ENCODE data around the gene CHRM4. TPM values are rescaled to one million over a fixed set of nuclear protein-coding genes. Genes with fewer than 3 reads are reported as not detected.

The CHRM4 gene
- total RNA-seq, 1 donor from 2014 or later = not detected

DNA sequence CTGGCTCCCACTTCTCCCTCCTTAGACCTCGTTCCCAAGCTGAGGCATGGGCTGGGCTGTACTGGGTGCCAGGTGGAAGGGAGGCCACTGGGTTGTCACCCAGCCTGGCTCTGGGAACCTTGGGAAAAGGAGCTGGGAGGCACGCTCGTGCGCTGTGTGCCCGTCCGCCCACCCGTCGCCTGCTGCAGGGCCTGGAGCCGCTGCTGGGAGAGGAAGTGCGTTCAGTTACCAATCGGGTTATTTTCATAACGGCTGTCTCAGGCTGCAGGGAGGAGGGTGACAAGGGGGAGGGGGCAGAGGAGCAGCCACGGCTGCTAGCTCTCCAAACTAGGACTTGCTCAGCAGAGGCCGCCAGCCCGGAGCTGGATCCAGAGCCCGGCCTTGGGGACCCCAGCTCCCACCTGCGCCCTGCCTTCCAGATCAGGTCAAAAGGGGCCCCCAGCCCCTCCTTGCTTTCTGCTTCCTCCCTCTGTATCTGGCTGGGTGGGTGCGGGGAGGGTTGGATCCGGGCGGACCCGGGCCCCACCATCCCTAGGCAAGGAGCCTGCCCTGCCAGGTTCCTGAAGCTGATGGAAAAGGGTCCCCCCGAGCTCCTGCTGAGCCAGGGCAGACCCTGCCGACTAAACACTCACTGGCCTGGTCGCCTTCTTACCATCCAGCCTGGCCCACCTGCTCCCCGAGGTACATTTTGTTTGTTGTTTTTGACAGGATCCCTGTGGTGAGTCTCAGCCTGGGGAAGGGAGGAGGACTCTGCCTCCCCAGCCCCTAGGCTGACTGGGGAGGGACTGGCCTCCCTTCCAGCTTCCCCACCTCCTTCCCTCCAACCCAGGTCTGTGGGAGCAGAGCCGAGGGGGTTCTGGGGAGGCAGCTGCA is 30.1 kb downstream of the CHRM4 start:
- intact Hi-C loops (cut with DNase I) = no loop called here
- ATAC-seq (peak; percentile 78), DNase-seq (ENCODE audit: missing footprints) (peak; percentile 90)

DNA sequence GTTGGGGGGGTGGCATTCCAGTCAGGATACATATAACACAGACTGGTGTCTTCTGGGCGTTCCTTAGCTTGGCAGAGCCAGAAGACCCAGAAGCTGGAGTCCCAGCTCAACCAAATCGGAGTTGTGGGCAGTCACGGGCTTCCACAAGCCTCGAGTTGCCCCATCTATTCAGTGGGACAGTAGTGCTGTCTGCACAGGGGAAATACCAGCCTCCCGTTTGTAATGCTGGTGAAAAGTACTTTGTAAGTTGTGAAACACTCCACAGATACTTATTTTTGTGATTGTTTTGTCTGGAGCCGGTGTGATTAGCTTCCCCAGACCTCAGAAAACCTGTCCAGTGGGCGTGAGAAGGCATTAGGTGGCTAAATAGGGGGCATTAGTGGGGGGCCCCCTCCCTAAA is 30.7 kb downstream of the CHRM4 start:
- no peak for DNase-seq (ENCODE audit: missing footprints)
- intact Hi-C loops (cut with DNase I) = no loop called here
- no peak for ATAC-seq

DNA sequence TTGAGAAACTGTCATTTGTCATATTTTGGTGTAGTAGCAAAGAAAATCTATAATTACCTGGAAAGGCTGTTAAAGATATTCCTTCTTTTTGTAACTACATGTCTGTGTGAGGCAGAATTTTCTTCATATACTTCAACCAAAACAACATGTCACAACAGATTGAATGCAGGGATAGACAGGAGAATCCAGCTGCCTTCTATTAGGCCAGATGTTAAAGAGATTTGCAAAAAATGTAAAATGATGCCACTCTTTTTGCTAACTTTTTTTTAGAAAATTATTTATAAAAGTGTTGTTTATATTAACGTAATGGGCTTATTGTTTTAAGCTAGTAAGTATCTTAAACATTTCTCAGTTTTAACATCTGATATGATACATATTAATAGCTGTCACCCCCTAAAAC is 31.6 kb downstream of the CHRM4 start:
- no peak for ATAC-seq
- intact Hi-C loops (cut with DNase I) = no loop called here

DNA sequence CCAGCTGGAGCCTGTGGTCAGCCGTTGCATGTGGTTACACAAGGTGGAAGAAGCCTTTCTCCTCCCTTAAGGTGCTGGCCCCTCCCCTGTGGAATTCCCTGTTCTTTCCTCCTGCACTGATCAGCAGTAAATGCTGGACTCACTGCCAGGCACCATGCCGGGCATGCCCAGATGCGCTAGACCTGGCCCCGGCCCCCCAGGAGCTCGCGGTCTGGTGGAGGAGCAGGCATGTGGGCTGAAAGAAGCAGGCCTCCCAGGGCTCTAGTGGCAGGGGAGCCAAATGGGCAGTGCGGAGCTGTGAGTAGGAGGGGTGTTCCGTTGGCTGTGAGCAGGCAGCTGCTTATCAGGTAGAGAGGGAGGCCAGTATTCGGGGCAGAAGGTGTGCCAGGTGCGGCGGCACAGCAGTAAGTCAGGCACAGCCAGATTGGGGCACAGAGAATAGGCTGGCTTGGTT is 34.1 kb downstream of the CHRM4 start:
- intact Hi-C loops (cut with DNase I) = no loop called here
- ATAC-seq = no peak
- DNase-seq (ENCODE audit: missing footprints) = peak; percentile 71

More for the DNA sequence above, 31.6 kb downstream of the CHRM4 start:
- no peak for DNase-seq (ENCODE audit: missing footprints)

DNA sequence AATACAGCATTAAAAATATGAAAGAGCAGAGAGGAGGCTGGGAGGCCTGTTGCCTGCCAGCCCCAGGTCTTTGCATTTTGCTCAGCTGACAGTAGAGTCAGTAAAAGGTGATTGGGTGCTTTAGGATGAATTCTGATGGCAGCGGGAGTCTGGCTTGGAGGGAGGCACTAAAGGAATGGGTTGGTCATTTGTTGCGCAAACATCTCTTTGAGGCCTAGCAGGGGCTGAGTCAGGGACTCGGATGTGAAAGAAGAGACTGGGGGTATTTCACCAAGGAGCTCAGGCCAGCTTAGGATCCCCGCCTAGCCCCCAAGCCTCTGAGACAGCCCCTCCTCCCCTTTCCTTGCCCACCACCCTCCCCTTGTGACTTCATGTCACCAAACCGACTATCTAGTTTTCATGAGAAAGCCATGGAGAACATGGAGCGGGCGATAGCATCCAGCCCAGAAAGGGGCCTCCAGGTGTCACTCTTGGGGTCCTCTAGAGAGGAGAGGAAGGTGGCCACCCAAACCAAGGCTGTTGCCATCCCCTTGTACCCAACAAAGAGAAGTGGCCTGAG is 34.6 kb downstream of the CHRM4 start:
- no peak for DNase-seq (ENCODE audit: missing footprints)
- no peak for ATAC-seq
- intact Hi-C loops (cut with DNase I) = no loop called here

DNA sequence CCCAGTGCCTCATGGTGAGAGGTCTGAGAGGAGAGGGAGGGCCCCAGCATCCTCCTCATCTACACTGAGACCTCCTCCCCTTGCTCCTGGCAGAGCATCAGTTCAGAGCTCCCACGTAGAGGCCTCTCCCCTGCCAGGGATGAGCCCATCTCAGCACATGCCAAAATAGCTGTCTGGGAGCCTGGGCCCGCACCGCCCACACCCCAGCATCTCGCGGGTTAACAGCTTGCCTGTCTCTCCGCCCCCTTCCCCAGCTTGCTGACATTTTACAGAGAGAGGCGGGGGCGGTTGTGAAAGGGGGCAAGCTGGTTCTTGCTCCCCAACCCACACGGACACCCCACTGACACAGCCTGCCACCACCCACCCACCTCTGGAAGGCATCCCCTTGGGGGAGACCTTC is 37.9 kb downstream of the CHRM4 start:
- ATAC-seq = no peak
- intact Hi-C loops (cut with DNase I) = loop anchor here (2.0 kb wide), 1 partner anchor 13 kb away; no protein-coding TSS in a partner anchor
- DNase-seq (ENCODE audit: missing footprints) = no peak

DNA sequence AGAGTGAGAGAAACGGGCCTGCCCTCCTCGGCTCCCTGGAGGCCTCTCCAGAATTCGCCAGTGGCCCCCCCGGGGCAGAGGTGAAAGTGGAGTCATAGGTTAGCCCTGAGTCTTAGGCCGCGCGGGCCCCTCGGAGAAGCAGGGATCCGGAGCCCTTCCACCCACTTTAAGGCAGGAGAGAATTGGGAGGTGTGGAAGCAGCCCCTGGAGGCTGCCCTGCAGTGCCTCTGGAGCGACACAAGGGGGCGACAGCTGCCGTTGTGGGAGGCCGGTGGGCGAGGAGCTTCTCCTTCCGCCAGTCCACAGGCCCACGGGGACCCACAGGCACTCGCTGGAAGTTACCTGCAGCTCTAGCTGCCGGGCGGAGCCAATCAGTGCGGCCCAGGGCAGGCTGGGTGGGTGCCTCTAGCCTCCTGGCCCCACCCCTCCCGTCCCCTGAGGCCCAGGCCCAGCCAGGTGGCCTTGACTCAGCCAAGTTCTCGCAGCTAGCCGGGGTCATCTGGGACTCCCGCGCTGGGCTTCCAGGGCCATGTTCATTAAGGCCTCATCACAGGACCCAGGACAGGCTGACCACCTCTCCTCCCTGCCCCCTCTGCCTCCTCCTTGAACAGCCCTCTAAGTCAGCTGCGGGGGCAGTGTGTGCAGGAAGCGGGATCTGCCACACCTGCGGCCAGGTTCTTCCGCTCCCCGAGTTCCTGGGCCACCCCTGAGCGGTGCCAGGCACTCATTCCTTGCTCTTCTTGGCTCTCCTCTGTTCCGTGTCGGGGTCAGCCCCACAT is 39.3 kb downstream of the CHRM4 start:
- intact Hi-C loops (cut with DNase I) = loop anchor here (2.0 kb wide), 1 partner anchor 15 kb away; no protein-coding TSS in a partner anchor
- peak; percentile 20 for ATAC-seq
- peak; percentile 77 for DNase-seq (ENCODE audit: missing footprints)

DNA sequence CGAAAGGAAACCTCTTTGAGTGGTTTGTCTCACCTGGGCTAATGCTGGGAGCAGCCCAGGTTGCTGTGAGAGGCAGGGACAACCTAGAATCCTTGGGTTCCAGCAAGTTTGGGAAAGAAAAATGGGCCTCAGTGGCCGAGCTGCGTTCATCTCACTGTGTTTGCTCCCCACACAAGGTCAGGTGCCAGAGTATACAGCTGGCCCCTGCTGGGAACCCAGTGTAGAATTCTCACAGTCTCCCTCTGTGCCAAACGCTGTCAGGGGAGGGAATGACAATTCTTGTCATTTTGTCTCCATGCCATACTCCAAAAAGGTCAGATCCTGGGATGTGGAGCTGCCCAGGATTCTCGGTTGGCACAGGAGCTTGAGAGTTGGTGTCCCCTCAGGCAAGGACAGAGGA is 40.0 kb downstream of the CHRM4 start:
- no peak for DNase-seq (ENCODE audit: missing footprints)
- intact Hi-C loops (cut with DNase I) = loop anchor here (2.0 kb wide), 1 partner anchor 15 kb away; no protein-coding TSS in a partner anchor
- no peak for ATAC-seq

DNA sequence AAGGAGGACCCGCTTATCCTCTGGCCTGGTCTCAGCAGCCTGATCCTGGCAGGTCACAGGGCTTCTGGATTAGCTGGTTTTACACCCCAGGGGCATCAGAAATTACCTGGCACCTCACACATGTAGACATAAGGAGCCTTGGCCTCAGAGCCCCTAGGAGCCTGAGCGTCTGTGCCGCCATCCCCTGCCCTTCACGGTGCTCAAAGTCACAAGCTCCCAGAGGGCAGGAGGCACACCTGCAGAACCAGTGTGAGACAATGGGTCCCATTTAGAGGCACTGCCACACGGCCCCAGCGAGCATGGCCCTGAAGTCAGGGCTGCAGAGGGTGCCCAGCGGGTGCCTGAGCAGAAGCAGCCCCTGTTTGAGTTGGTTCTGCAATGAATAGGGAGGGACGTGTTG is 40.4 kb downstream of the CHRM4 start:
- ATAC-seq (no peak), DNase-seq (ENCODE audit: missing footprints) (peak; percentile 51)
- intact Hi-C loops (cut with DNase I) = no loop called here

DNA sequence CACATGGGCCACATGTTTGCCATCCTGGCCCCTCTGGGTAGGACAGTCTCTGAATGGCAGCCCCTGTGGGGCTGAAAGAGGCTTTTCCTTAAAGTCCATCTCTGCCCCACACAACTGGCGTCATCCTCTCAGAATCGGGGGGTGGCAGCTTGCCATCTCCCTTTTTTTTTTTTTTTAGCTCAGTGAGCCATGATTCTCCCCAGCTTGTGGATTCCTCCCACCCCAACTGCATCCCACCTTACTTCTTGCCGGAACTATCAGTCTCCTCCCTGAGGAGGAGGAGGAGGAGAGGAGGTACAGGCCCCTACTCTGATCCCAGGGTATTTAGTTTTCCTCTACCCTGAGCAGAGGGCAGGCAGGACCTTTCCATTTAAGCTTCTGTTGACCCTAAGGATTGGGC is 40.9 kb downstream of the CHRM4 start:
- intact Hi-C loops (cut with DNase I) = no loop called here
- ATAC-seq (no peak), DNase-seq (ENCODE audit: missing footprints) (no peak)

DNA sequence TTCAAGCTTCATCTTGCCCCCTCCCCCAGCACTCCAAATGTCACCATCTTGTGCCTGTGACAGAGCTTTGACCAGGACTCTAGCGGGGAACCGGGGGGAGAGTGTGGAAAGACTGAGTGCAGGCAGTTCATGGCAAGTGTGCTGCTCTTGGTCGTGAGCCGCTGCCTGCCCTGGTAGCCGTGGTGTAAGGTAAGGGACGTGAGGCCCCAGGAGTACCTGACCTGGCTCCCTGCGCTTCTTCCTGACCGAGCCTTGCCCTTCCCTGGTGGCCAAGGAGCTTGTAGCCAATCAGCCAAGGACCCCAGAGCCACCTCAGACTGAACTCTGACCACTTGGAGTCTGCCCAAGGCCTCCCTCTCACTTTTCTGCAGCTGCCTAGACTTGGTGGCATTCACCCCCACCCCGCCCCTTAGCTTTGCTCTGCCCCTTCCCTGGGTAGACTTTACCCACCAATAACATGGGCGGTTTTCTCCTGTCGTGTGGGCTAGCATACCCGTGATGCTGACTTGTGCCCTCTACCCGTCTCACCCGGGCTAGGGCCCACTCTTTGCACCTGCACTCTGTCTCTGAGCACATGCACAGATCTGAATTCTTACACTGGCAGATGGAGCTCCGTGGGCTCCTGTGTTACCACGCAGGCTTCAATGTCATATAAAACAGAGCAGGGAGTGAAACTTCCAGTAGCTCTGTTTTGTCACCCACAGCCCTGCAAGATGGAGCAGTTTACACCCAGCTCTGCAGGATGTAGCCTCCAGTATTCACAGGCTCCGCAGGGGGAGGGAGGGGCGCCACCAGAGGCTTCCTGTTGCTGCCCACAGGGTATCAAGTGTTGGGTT is 42.8 kb downstream of the CHRM4 start:
- intact Hi-C loops (cut with DNase I) = no loop called here
- ATAC-seq (no peak), DNase-seq (ENCODE audit: missing footprints) (peak; percentile 63)

DNA sequence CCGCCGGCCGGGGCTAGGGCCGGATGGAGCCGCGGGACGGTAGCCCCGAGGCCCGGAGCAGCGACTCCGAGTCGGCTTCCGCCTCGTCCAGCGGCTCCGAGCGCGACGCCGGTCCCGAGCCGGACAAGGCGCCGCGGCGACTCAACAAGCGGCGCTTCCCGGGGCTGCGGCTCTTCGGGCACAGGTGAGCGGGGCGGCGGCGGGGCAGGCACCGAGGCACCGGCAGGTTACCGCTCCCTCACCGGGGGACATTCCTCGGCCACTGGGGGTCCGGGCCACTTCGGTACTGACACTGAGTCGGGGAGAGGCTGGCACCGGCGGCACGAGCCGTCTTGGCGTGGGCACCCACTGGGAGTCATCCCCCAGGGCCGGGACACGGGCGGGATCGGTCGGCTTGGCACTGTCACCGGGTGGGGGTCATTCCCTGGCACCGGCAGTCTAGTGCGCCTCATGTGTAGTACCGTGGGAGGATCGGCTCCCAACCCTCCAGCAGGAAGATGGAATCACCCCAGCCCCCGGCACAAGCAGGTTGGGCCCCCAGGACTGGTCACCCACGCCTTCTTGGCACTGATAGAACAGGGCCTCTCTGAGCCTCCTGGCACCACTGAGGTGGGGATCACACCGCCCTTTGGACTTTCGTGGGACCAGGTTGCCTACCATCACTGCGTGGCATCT is 43.8 kb downstream of the CHRM4 start:
- intact Hi-C loops (cut with DNase I) = no loop called here
- ATAC-seq (no peak), DNase-seq (ENCODE audit: missing footprints) (peak; percentile 67)

DNA sequence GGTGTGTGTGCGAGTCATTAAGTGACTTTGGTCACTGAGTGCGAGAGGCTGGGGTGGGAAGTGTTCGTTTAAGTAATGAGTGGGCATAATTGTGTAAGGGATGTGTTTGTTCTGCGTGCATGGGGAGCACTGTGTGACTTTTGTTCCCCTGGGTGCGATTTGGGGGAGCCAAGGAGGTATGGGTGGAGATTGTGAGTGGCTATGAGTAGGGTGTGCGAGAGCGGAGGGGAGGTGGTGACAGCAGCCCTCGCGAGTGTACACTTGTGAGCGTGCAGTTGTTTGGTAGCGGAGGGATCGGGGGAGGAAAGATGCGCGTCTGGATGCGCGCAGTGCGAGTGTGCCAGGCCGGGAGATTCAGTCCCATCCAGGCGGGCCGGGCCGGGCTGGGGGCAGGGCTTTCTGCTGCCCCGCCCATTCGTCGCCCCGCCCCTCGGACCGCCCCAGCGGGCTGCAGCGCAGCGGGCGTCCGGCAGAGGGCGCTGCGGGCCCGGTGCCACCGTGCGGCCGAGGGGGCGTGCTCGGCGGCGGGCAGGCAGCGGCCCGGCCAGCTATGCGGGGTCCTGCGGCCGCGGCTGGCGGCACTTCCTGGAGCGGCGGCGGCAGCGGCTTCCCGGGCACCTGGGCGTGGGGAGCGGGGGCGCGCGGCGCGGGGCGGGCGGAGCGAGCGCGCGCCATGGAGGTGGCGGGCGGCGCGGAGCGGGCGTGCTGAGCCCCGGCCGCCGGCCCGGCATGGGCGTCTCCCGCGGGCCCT is 44.5 kb downstream of the CHRM4 start, which contains the start of gene DGKZ:
Gene DGKZ (plus strand): TSS at position 578 of the 751 bp plus-strand sequence. CDS start 197 bp downstream, outside the sequence.
- intact Hi-C loops (cut with DNase I) = no loop called here

DNA sequence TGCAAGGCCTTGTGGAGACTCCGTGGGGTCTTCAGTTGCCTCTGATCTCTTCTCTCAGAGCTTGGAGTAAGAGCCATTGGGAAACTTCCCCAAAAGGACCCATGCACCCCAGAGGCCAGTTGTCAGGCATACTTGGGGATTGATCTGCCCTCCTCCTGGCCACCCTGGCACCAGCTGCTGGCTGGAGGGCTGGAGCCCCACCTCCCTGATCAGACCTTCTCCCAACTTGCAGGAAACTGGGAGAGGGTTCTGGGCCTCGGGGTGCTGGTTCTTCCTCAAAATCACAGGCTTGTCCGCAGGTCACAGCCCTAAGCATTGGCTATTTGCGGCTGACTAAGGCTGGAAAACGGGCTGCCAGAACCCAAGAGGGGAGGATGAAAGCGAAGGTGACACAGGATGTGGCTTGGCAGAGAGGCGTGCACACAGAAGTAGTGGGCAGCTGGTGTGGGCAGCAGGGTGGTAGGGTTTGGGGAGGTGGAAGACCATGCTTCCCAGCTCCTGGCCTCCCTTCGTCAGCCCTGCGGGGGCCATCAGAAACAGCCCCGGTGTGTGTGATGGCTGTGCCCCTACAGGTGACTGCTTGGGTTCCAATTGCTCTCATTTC is 45.6 kb downstream of the CHRM4 start:
- peak; percentile 59 for DNase-seq (ENCODE audit: missing footprints)
- no peak for ATAC-seq
- intact Hi-C loops (cut with DNase I) = no loop called here

More for the DNA sequence above, 44.5 kb downstream of the CHRM4 start, which contains the start of gene DGKZ:
- ATAC-seq (peak; percentile 91), DNase-seq (ENCODE audit: missing footprints) (peak; percentile 95)

DNA sequence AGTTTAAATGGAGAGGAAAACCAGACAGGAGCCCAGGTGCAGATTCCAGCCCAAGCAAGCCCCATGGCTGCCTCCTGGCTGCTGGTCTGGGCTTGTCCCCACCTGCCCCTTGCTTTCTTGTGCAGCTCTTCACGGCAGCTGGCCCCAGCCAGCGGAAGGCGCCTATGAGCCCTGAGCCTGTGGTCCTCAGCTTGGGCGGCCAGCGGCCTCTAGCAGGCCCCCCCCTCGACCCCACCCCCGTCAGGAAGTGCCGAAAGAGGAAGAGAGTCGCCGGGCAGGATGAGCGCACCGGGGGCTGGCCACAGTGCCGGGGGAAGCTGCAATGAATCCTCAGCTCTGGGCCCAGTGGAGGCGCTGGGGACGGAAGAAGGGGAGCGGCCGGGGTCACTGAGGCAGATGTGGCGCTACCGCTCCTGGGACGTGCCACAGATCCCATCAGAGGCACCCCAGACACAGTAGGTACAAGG is 46.4 kb downstream of the CHRM4 start:
- intact Hi-C loops (cut with DNase I) = no loop called here
- ATAC-seq = peak; percentile 8

DNA sequence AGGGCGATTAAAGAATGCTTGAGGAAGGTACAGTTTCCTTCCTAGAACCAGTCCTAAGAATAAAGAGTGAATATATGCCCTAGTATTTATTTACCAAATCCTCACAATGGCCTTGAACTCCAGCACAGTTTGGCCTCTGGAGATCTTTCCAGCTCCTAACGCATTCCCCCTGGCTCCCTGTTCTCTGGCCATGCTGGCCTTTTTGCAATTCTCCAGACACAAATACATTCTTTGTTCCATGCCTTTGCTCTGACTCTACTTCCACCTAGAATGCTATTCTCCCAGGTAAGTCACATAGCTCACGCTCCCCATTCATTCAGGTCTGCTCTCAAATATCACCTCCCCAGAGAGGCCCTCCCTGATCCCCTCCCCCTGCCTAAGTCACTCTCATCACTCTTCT is 48.1 kb downstream of the CHRM4 start:
- intact Hi-C loops (cut with DNase I) = no loop called here
- DNase-seq (ENCODE audit: missing footprints) = no peak
- ATAC-seq = no peak

More for the DNA sequence above, 46.4 kb downstream of the CHRM4 start:
- DNase-seq (ENCODE audit: missing footprints) = peak; percentile 87

DNA sequence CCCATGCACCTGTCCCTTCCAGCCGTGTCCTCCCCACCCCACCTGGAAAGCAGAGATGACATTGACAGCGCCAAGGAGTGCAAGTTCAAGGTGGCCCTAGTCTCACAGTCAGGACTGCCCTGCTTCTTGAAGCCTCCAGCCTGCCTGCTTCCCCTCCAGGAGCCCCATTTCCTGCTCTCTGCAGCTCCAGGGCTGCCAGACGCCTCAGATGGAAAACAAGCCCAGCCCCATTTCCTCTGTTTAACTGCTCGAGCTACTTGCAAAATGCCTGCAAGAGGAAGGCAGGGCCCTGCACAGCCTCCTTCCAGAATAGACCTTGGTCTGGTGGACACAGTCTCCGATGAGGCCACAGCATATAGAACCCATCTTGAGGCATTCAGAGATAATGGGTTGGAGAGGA is 49.3 kb downstream of the CHRM4 start:
- intact Hi-C loops (cut with DNase I) = no loop called here
- DNase-seq (ENCODE audit: missing footprints) = peak; percentile 72
- ATAC-seq = no peak

Measured in Right ventricle myocardium inferior (tissue), 1 donor.